Stimulated activated CD4-positive, alpha-beta T cell treated with anti-CD3 and anti-CD28 coated beads, Interleukin-12 subunit alpha, Interleukin-12 subunit beta, amount 100 ng/mL, for 24 hours (primary cell): ENCODE results near the gene SLC25A44.

Source experiments
- DNase-seq, 2 experiments: peaks; one replicate each; pipeline ENCODE4 v3.0.0-alpha.2; 2020; ENCODE audit warnings: low read depth in 2 of 2

The SLC25A44 gene

GRCh38 chr1:156193488-156194299 is at the start of gene SLC25A44:
Gene SLC25A44 (plus strand): TSS chr1:156194104. CDS start chr1:156199848, 5,744 bp downstream.
- DNase-seq: peak; percentile 92 to 96

- DNase-seq: no peak
Observed at GRCh38 chr1:156144742-156145141, 49.2 kb upstream of the SLC25A44 start.

- no peak for DNase-seq
Observed at GRCh38 chr1:156145650-156146019, 48.3 kb upstream of the SLC25A44 start.

- DNase-seq: no peak
Observed at GRCh38 chr1:156146020-156146768, 47.7 kb upstream of the SLC25A44 start.

GRCh38 chr1:156146769-156147405 is 47.0 kb upstream of the SLC25A44 start:
- no peak for DNase-seq

GRCh38 chr1:156148216-156148615 is 45.7 kb upstream of the SLC25A44 start:
- DNase-seq: no peak

GRCh38 chr1:156149374-156150332 is 44.3 kb upstream of the SLC25A44 start:
- no peak for DNase-seq

GRCh38 chr1:156150333-156151011 is 43.4 kb upstream of the SLC25A44 start:
- DNase-seq: no peak

GRCh38 chr1:156151093-156151688 is 42.7 kb upstream of the SLC25A44 start:
- no peak for DNase-seq

GRCh38 chr1:156152628-156153027 is 41.3 kb upstream of the SLC25A44 start:
- no peak for DNase-seq

GRCh38 chr1:156153362-156153761 is 40.5 kb upstream of the SLC25A44 start, which contains the start of gene SEMA4A:
Gene SEMA4A (plus strand): TSS chr1:156153585. CDS start chr1:156154579, 994 bp downstream.
- no peak for DNase-seq

GRCh38 chr1:156154317-156154749 is 39.6 kb upstream of the SLC25A44 start:
- DNase-seq: peak in 1 of 2 experiments; percentile 48

GRCh38 chr1:156155756-156156510 is 38.0 kb upstream of the SLC25A44 start:
- DNase-seq: no peak

- no peak for DNase-seq
Observed at GRCh38 chr1:156157506-156157905, 36.4 kb upstream of the SLC25A44 start.

GRCh38 chr1:156157966-156158365 is 35.9 kb upstream of the SLC25A44 start:
- DNase-seq: no peak

GRCh38 chr1:156160000-156160742 is 33.7 kb upstream of the SLC25A44 start:
- DNase-seq: no peak

GRCh38 chr1:156160743-156161171 is 33.1 kb upstream of the SLC25A44 start:
- peak; percentile 65 to 77 for DNase-seq

GRCh38 chr1:156162430-156163037 is 31.4 kb upstream of the SLC25A44 start:
- no peak for DNase-seq
